Activated CD4-positive, CD25-positive, alpha-beta regulatory T cell treated with anti-CD3 and anti-CD28 coated beads, Interleukin-2, amount 50 U/mL, for 72 hours (primary cell): Measurements from ENCODE around the gene KNOP1.
"Not testable (repeated sequence)": the region's sequence is repeated elsewhere in the genome, so short reads cannot be mapped to it uniquely, and the experiment has no call there.

Experiments used
- DNase-seq: peaks from one replicate; pipeline ENCODE4 v3.0.0; 2021

KNOP1 gene

GRCh38 chr16:19680881-19681340 lies 37.1 kb downstream of the KNOP1 start:
- DNase-seq: no peak

GRCh38 chr16:19679281-19679680 lies 38.7 kb downstream of the KNOP1 start:
- DNase-seq: not testable (repeated sequence)

DNA sequence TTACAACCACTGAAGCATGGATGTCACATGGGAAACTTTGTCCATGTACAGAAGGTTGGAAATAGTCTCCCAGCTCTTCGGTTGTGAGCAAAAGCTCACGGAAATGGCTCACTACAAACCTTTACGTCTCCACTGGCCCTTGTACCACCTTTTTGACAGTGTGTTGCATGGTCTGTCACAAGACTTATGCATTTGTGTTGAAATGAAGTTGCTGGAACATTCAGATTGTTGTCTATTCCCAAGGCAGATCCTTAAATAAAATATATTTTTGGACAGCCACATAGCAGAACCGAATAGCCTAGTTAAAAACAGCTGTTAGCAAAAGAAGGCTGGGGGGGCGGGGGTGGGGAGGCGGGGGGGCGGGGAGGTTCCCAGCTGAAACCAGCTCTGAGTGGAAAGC lies 39.2 kb downstream of the KNOP1 start:
- no peak for DNase-seq

DNA sequence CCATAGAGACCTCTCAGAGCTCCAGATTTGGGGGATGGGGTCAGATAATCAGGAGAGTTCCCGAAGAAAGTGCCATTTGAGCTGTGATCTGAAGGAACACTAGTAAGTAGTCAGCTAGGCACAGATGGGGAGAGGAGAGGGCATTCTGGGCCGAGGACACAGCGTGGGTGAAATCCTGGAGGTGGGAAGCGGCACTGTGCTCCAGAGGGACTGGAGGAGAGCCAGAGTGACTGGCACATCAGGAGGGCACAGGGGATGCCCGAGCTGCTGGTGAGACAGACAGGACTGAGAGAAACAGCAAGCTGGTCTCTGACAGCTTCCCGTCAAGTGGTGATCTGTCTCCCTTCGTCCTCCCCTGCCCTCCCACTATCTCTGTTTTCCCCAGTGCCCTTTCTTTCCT lies 40.6 kb downstream of the KNOP1 start:
- no peak for DNase-seq

DNA sequence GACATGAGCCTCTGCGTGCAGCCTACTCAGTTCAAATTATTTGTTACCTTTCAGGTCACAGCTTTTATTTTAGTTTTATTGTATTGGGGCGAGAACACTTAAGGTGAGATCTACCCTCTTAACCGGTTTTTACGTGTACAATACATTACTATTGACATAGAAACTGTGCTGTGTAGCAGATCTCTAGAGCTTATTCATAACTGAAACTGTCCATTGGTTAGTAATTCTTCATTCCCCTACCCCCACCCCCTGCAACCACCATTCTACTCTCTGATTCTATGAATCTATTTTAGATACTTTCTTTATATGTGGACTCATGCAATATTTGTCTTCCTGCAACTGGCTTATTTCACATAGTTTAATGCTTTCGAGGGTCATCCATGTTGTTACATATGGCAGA lies 43.5 kb downstream of the KNOP1 start:
- DNase-seq: no peak

DNA sequence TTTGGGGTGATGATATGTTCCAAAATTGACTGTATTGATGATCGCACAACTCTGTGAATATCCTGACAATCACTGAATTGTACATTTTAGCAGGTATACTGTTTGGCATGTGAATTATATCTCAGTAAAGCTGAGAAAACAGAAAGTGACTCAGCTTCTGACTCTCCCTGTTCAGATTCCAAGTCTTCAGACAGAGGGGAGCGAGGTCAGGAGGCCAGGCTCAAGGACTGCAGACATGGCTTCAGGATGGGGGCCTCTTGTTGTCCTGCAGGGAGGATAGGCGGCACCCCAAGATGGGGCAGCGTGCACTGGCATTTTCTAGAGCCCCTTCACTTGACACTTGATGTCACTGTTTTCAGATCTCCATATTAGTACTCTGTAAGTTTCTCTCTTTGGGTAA lies 45.6 kb downstream of the KNOP1 start:
- no peak for DNase-seq

- no peak for DNase-seq
These were observed 51.5 kb downstream of the KNOP1 start for GRCh38 chr16:19666477-19666876.

- DNase-seq: not testable (repeated sequence)
These were observed 52.7 kb downstream of the KNOP1 start for GRCh38 chr16:19665313-19665712.

- no peak for DNase-seq
These were observed 53.9 kb downstream of the KNOP1 start for GRCh38 chr16:19664166-19664565.

DNA sequence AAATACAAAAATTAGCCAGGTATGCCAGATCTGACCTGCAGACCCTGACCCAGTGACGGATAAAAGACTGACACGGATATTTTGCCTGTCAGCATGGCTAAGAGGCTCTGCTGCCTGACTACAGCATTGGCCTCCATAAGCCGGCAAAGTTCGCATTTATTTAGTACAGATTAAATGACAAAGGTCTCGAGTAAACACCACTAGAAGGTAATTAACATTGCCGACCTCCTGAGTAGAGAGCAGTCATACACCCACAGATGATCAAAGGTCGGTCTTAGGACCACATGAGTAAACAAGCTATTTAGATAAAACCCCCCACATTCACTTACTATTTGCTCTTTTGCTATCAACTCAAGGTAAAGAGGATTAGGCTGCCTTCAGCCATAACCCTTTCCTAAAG lies 55.7 kb downstream of the KNOP1 start:
- no peak for DNase-seq

- DNase-seq: no peak
These were observed 57.6 kb downstream of the KNOP1 start for GRCh38 chr16:19660432-19660831.

DNA sequence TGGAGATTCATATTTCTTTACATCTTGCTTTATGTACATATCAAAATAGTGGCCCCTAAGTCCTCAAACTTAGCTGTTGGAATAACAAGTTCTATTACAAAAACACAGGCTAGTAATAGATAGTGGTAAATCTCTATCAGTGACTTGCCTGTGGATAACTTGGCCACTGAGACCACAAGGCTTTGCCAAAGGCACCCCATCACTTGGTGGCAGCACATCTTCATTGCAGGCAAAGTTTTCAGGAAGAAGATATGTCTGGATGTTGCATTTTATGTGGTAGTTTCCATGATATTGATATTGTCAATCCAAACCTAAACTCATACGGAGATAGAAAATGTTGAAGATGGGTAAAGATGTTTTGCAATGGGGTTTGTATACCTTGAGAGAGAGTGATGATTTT lies 58.5 kb downstream of the KNOP1 start:
- DNase-seq: no peak

- DNase-seq: no peak
These were observed 60.2 kb downstream of the KNOP1 start for GRCh38 chr16:19657831-19658230.

GRCh38 chr16:19655242-19655777 lies 62.7 kb downstream of the KNOP1 start:
- DNase-seq: no peak

GRCh38 chr16:19654147-19654546 lies 63.9 kb downstream of the KNOP1 start:
- no peak for DNase-seq
